H9 (cell line): ENCODE measurements around the gene CCL17. TPM values are rescaled to one million over a fixed set of nuclear protein-coding genes. Genes with fewer than 3 reads are reported as not detected.
A peak's percentile ranks its signal among the peaks of the same experiment; 100 is the strongest.

Source experiments
- DNase-seq: peaks from one replicate; pipeline ENCODE4 v3.0.0-alpha.2; 2017
- H2AFZ ChIP-seq: one replicate; pipeline ENCODE4 v1.6.1; 2013; ENCODE audit warnings: mild to moderate bottlenecking, low read length, control low read depth, moderate library complexity
- H2AK5ac ChIP-seq: 2 replicates; pipeline ENCODE4 v1.6.1; 2013; ENCODE audit warnings: low read length, control low read depth, mixed read lengths; ENCODE audit not compliant: insufficient read length
- H2BK120ac ChIP-seq: one replicate; pipeline ENCODE4 v1.6.1; 2013; ENCODE audit warnings: low read depth, mild to moderate bottlenecking, low read length, control low read depth, inconsistent platforms; ENCODE audit not compliant: poor library complexity, severe bottlenecking
- H2BK12ac ChIP-seq: 2 replicates; pipeline ENCODE4 v1.6.1; 2013; ENCODE audit warnings: low read length, control low read depth, mixed read lengths, low read depth; ENCODE audit not compliant: insufficient read length
- H2BK15ac ChIP-seq: 2 replicates; pipeline ENCODE4 v1.6.1; 2013; ENCODE audit warnings: low read depth, low read length, control low read depth
- H2BK20ac ChIP-seq: one replicate; pipeline ENCODE4 v1.6.1; 2013; ENCODE audit warnings: low read depth, mild to moderate bottlenecking, low read length, control low read depth, inconsistent platforms; ENCODE audit not compliant: poor library complexity, severe bottlenecking
- H2BK5ac ChIP-seq: 2 replicates; pipeline ENCODE4 v1.6.1; 2013; ENCODE audit warnings: low read length, control low read depth, mixed read lengths; ENCODE audit not compliant: insufficient read length
- H3K14ac ChIP-seq: 2 replicates; pipeline ENCODE4 v1.6.1; 2013; ENCODE audit warnings: low read length, control low read depth; ENCODE audit not compliant: insufficient read depth
- H3K18ac ChIP-seq: 2 replicates; pipeline ENCODE4 v1.6.1; 2013; ENCODE audit warnings: low read depth, mild to moderate bottlenecking, mixed read lengths, low read length, control low read depth; ENCODE audit not compliant: insufficient read length
- H3K23ac ChIP-seq: 2 replicates; pipeline ENCODE4 v1.6.1; 2013; ENCODE audit warnings: low read length, control low read depth, mixed read lengths, low read depth; ENCODE audit not compliant: insufficient read length
- H3K23me2 ChIP-seq: 2 replicates; pipeline ENCODE4 v1.6.1; 2013; ENCODE audit warnings: low read depth, mild to moderate bottlenecking, mixed read lengths, low read length, control low read depth; ENCODE audit not compliant: insufficient read length, poor library complexity, severe bottlenecking
- H3K27ac ChIP-seq: 2 replicates; pipeline ENCODE4 v1.5.1; 2013; ENCODE audit warnings: low read length, control low read depth, mixed read lengths, low read depth; ENCODE audit not compliant: insufficient read length
- H3K27me3 ChIP-seq: 2 replicates; pipeline ENCODE4 v1.6.1; 2013; ENCODE audit warnings: low read length, control low read depth, inconsistent platforms; ENCODE audit not compliant: insufficient read depth
- H3K4ac ChIP-seq: 2 replicates; pipeline ENCODE4 v1.6.1; 2013; ENCODE audit warnings: low read depth, mild to moderate bottlenecking, control low read depth, inconsistent platforms, low read length, moderate library complexity
- H3K4me1 ChIP-seq: 2 replicates; pipeline ENCODE4 v1.6.1; 2013; ENCODE audit warnings: low read length, control low read depth, inconsistent platforms; ENCODE audit not compliant: insufficient read depth
- H3K4me2 ChIP-seq: 2 replicates; pipeline ENCODE4 v1.6.1; 2013; ENCODE audit warnings: low read length, control low read depth, mixed read lengths; ENCODE audit not compliant: insufficient read length, insufficient read depth
- H3K56ac ChIP-seq: 2 replicates; pipeline ENCODE4 v1.6.1; 2013; ENCODE audit warnings: low read depth, mild to moderate bottlenecking, mixed read lengths, low read length, control low read depth; ENCODE audit not compliant: insufficient read length
- H3K79me1 ChIP-seq: 2 replicates; pipeline ENCODE4 v1.6.1; 2013; ENCODE audit warnings: low read depth, mild to moderate bottlenecking, moderate library complexity, low read length, control low read depth, inconsistent platforms; ENCODE audit not compliant: insufficient read depth, poor library complexity, severe bottlenecking
- H3K79me2 ChIP-seq: 2 replicates; pipeline ENCODE4 v1.6.1; 2013; ENCODE audit warnings: low read length, control low read depth, inconsistent platforms; ENCODE audit not compliant: insufficient read depth
- H3K9ac ChIP-seq: 2 replicates; pipeline ENCODE4 v1.6.1; 2013; ENCODE audit warnings: low read length, control low read depth, mixed read lengths; ENCODE audit not compliant: insufficient read length; ENCODE audit errors: extremely low read depth
- H3K9me3 ChIP-seq: one replicate; pipeline ENCODE4 v1.6.1; 2013; ENCODE audit warnings: low read depth, low read length, inconsistent platforms; ENCODE audit not compliant: control insufficient read depth
- H3T11ph ChIP-seq: one replicate; pipeline ENCODE4 v1.6.1; 2013; ENCODE audit warnings: mild to moderate bottlenecking, low read length, control low read depth, inconsistent platforms
- H4K20me1 ChIP-seq: one replicate; pipeline ENCODE4 v1.6.1; 2013; ENCODE audit not compliant: control insufficient read depth, insufficient read length, insufficient read depth
- H4K5ac ChIP-seq: 2 replicates; pipeline ENCODE4 v1.6.1; 2013; ENCODE audit warnings: low read depth, mild to moderate bottlenecking, mixed read lengths, low read length, control low read depth; ENCODE audit not compliant: insufficient read length
- H4K8ac ChIP-seq: replicated peaks from 2 replicates; pipeline ENCODE4 v1.6.1; 2013; ENCODE audit warnings: low read length, control low read depth, mixed read lengths, low read depth; ENCODE audit not compliant: insufficient read length
- H4K91ac ChIP-seq: 2 replicates; pipeline ENCODE4 v1.6.1; 2013; ENCODE audit warnings: low read depth, mild to moderate bottlenecking, moderate library complexity, mixed read lengths, low read length, control low read depth; ENCODE audit not compliant: insufficient read length
- H3K27ac Mint-ChIP-seq, 3 experiments: 2 replicates in 2 of 3; 3 replicates in 1 of 3; pipeline ENCODE4 v1.8.0; 2020 to 2021; ENCODE audit warnings: mixed read lengths in 3 of 3, mild to moderate bottlenecking in 1 of 3, moderate library complexity in 1 of 3
- H3K27me3 Mint-ChIP-seq: 2 replicates; pipeline ENCODE4 v1.8.0; 2021; ENCODE audit warnings: low read depth, mild to moderate bottlenecking, moderate library complexity, mixed read lengths
- H3K36me3 Mint-ChIP-seq, 3 experiments: 2 replicates in 2 of 3; 3 replicates in 1 of 3; pipeline ENCODE4 v1.8.0; 2020 to 2021; ENCODE audit warnings: low read depth in 3 of 3, mixed read lengths in 3 of 3; ENCODE audit not compliant: insufficient read depth in 1 of 3
- H3K4me1 Mint-ChIP-seq, 2 experiments: 2 replicates each; pipeline ENCODE4 v1.8.0; 2020; ENCODE audit warnings: mixed read lengths in 2 of 2
- H3K4me3 Mint-ChIP-seq, 2 experiments: 2 replicates in 1 of 2; 3 replicates in 1 of 2; pipeline ENCODE4 v1.8.0; 2020 to 2021; ENCODE audit warnings: mild to moderate bottlenecking in 2 of 2, mixed read lengths in 2 of 2, moderate library complexity in 1 of 2
- H3K9me3 Mint-ChIP-seq, 2 experiments: 2 replicates in 1 of 2; 3 replicates in 1 of 2; pipeline ENCODE4 v1.8.0; 2020; ENCODE audit warnings: mild to moderate bottlenecking in 2 of 2, mixed read lengths in 2 of 2, moderate library complexity in 1 of 2
- WGBS: extraction: QIAGEN DNeasy Blood & Tissue Kit; methylation state at CpG from one replicate; pipeline ENCODE4 v1.1.7; 2013; ENCODE audit warnings: missing lambda C conversion rate, low lambda C conversion rate, mixed read lengths; ENCODE audit not compliant: insufficient read length; ENCODE audit errors: extremely low coverage; 5-methylcytosine and 5-hydroxymethylcytosine counted together
- total RNA-seq: library from RNA; stranded (reverse); gene quantifications from 2 replicates; pipeline ENCODE4 v1.2.1, GENCODE V29; 2021
- TF ChIP-seq, protein P1 (sequence below): fragments of 200-600 bp; sonication (generic); conservative IDR thresholded peaks from 3 replicates; pipeline ENCODE4 v1.8.0; 2021; ENCODE audit warnings: antibody characterized with exemption, mild to moderate bottlenecking

The CCL17 gene
- total RNA-seq, 1 experiment from 2014 or later, result not detected

DNA sequence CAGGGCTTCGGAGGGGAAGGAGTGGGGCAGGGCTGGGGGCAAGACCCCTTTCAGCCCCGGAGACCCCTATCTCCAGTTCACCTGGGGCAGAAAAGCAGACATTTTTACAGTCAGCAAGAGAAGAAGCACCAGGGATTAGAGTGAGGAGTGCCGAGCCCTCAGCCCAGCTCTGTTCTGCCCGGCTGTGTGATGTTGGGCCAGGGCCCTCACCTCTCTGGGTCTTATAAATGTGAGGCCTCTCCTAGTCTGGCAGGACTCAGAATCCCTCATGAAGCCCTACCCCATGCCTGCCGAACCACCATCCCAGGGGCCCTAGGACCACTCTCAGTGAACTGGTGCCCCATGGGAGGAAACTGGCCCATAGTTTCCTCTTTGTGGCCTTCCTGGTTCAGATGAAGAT lies 19.5 kb upstream of the CCL17 start:
- Histone ChIP-seq H3K4me2 (no peak overlapping the region), H4K8ac (no peak overlapping the region), H3K23me2 (no peaks in the 10 kb centered on the region), H2BK120ac (no peak overlapping the region), H2AFZ (no peak overlapping the region), H3K56ac (no peak overlapping the region), H4K20me1 (no peaks in the 10 kb centered on the region), H2BK5ac (no peak overlapping the region), H2AK5ac (no peak overlapping the region), H3K4me1 (0 out of 2 replicates have a peak, but pooled peaks cover 2% of the 10 kb centered on the region), H3K79me1 (no peaks in the 10 kb centered on the region), H2BK20ac (no peak overlapping the region), H3K27me3 (no peaks in the 10 kb centered on the region), H3K9ac (no peak overlapping the region), H3K27ac (no peak overlapping the region), H4K5ac (no peak overlapping the region), H2BK15ac (no peak overlapping the region), H3K14ac (no peak overlapping the region), H3K23ac (no peak overlapping the region), H4K91ac (no peak overlapping the region), H3K79me2 (no peaks in the 10 kb centered on the region), H3K9me3 (no peaks in the 10 kb centered on the region), H3T11ph (no peak overlapping the region), H2BK12ac (no peak overlapping the region), H3K4ac (no peak overlapping the region), H3K18ac (no peak overlapping the region)
- no CpG with 5 or more reads among the region's 5 CpGs for WGBS
- TF ChIP-seq, protein P1, sequence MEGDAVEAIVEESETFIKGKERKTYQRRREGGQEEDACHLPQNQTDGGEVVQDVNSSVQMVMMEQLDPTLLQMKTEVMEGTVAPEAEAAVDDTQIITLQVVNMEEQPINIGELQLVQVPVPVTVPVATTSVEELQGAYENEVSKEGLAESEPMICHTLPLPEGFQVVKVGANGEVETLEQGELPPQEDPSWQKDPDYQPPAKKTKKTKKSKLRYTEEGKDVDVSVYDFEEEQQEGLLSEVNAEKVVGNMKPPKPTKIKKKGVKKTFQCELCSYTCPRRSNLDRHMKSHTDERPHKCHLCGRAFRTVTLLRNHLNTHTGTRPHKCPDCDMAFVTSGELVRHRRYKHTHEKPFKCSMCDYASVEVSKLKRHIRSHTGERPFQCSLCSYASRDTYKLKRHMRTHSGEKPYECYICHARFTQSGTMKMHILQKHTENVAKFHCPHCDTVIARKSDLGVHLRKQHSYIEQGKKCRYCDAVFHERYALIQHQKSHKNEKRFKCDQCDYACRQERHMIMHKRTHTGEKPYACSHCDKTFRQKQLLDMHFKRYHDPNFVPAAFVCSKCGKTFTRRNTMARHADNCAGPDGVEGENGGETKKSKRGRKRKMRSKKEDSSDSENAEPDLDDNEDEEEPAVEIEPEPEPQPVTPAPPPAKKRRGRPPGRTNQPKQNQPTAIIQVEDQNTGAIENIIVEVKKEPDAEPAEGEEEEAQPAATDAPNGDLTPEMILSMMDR, result no peak
- H3K36me3 Mint-ChIP-seq, result no peaks in the 10 kb centered on the region
- peak overlapping the region in 1 of 3 experiments; percentile 79; a peak in 2 of 7 replicates for H3K27ac Mint-ChIP-seq
- peaks cover 5 to 18% of the 10 kb centered on the region in 2 experiments for H3K4me1 Mint-ChIP-seq
- peaks cover 0 to 5% of the 10 kb centered on the region in 2 experiments; a peak in 1 of 5 replicates for H3K9me3 Mint-ChIP-seq
- DNase-seq, result no peak
- no peak overlapping the region for H3K4me3 Mint-ChIP-seq
- peaks cover 3% of the 10 kb centered on the region for H3K27me3 Mint-ChIP-seq
